Measurements from ENCODE around the gene CAMK4. TPM values are rescaled to one million over a fixed set of nuclear protein-coding genes. Genes with fewer than 3 reads are reported as not detected.

CAMK4 gene
- total and polyA plus RNA-seq, 2 experiments from 2014 or later, result 4.2 to 7.3 TPM

- Histone ChIP-seq H3K9me2 (ENCODE audit: insufficient read depth) (no peaks in the 10 kb centered on the region), H3K79me2 (replicated peaks; ENCODE audit: insufficient read depth) (no peaks in the 10 kb centered on the region), H3F3A (replicated peaks; ENCODE audit: low read depth) (no peaks in the 10 kb centered on the region), H3K36me3 (ENCODE audit: insufficient read depth) (no peaks in the 10 kb centered on the region), H2AFZ (no peak overlapping the region), H4K20me1 (replicated peaks; ENCODE audit: insufficient read depth) (no peaks in the 10 kb centered on the region), H3K27me3 (ENCODE audit: insufficient read depth) (no peaks in the 10 kb centered on the region), H3K4me2 (no peak overlapping the region), H3K4me3 (no peak overlapping the region), H3K4me1 (ENCODE audit: insufficient read depth) (peaks cover 14% of the 10 kb centered on the region; the same call in 1 of the 2 replicates), H3K27ac (ENCODE audit: low read depth) (no peak overlapping the region)
- H3K36me3 Mint-ChIP-seq (ENCODE audit: low read depth), result peaks cover 6% of the 10 kb centered on the region; the same call in 2 of the 3 replicates
- no peak for ATAC-seq
- TF ChIP-seq CTCF (conservative IDR thresholded peaks at IDR 0.05; ENCODE audit: low read depth in 2 of 2), result no peak
- TF ChIP-seq JUNB (IDR thresholded peaks at IDR 0.05; ENCODE audit: unreplicated experiment), result no peak
- no peak for TF ChIP-seq ZNF114 (CRISPR knock-in tag; IDR thresholded peaks at IDR 0.05)
- no peak for TF ChIP-seq NANOG (IDR thresholded peaks at IDR 0.05; ENCODE audit: borderline replicate concordance)
- TF ChIP-seq EZH2 (IDR thresholded peaks at IDR 0.05; ENCODE audit: low read depth, unreplicated experiment), result no peak
- TF ChIP-seq ZNF462 (CRISPR knock-in tag; IDR thresholded peaks at IDR 0.05), result no peak
- no peak for TF ChIP-seq ETS1 (IDR thresholded peaks at IDR 0.05)
- no peak for TF ChIP-seq CREB1 (CRISPR knock-in tag; IDR thresholded peaks at IDR 0.05; ENCODE audit: low read depth)
- TF ChIP-seq REST (IDR thresholded peaks at IDR 0.05; ENCODE audit: unreplicated experiment), result no peak
- no peak for TF ChIP-seq EZH2phosphoT487 (IDR thresholded peaks at IDR 0.05; ENCODE audit: unreplicated experiment)
- no peak for TF ChIP-seq STAT1 (IDR thresholded peaks at IDR 0.05; ENCODE audit: unreplicated experiment)
- TF ChIP-seq POLR2AphosphoS5 (IDR thresholded peaks at IDR 0.05; ENCODE audit: low read depth), result no peak
- TF ChIP-seq ZNF331 (CRISPR knock-in tag; IDR thresholded peaks at IDR 0.05; ENCODE audit: low read depth), result no peak
- DNase-seq (ENCODE audit: low spot score), result no peak
- no peak overlapping the region for H3K4me3 Mint-ChIP-seq
- peaks cover 6% of the 10 kb centered on the region; the same call in 1 of the 3 replicates for H3K9me3 Mint-ChIP-seq
- H3K27ac Mint-ChIP-seq, result no peak overlapping the region
- H3K4me1 Mint-ChIP-seq, result peaks cover 10% of the 10 kb centered on the region
- H3K27me3 Mint-ChIP-seq (ENCODE audit: insufficient read depth, low read depth, poor library complexity), result peaks cover 2% of the 10 kb centered on the region
Observed at GRCh38 chr5:111422245-111422644, 198.1 kb downstream of the CAMK4 start.
